ENCODE data around the gene LINC00305.

Gene LINC00305

GRCh38 chr18:64052772-64053171 lies 96.1 kb downstream of the LINC00305 start:
- H3K4me3 ChIP-seq (ENCODE audit: low read length): no peak overlapping the region
- no peak for DNase-seq (ENCODE audit: low read depth, low spot score)

DNA sequence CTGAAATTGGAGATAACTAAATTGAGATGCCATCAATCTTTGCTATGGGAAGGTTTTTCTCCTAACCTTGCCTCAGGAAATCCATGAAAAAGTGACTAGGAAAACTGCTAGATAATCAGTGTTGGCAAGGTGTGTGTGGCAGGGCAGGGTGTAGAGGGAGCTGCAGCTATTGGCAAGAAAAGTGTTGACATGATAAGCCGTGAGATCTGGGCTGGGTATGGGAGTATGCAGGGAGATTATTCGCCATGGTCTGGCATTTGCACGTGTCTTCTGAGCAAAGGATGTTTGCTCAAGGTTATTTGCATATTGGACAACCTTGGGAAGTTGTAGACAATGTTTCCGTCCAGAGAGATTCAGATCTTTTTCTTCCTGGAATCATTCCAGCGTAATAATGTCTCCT lies 104.3 kb downstream of the LINC00305 start:
- no peak overlapping the region for H3K4me3 ChIP-seq (ENCODE audit: low read length)
- no peak for DNase-seq (ENCODE audit: low read depth, low spot score)

DNA sequence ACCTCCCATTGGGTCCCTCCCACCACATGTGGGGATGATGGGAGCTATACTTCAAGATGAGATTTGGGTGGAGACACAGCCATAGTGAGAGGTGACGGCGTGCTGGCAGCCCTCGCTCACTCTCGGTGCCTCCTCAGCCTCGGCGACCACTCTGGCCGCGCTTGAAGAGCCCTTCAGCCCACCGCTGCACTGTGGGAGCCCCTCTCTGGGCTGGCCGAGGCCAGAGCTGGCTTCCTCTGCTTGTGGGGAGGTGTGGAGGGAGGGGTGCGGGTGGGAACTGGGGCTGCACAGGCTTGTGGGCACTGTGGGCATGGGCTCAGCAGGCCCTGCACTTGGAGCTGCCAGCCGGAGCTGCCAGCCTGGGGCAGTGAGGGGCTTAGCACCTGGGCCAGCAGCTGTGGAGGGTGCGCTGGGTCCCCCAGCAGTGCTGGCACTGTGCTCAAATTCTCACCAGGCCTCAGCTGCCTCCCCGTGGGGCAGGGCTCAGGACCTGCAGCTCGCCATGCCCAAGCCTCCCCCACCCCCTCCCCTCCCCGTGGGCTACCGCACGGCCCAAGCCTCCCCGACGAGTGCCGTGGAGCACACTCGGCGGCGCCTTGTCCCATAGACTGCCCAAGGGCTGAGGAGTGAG lies 106.0 kb downstream of the LINC00305 start:
- DNase-seq (ENCODE audit: low read depth, low spot score): no peak
- H3K4me3 ChIP-seq (ENCODE audit: low read length): no peak overlapping the region

DNA sequence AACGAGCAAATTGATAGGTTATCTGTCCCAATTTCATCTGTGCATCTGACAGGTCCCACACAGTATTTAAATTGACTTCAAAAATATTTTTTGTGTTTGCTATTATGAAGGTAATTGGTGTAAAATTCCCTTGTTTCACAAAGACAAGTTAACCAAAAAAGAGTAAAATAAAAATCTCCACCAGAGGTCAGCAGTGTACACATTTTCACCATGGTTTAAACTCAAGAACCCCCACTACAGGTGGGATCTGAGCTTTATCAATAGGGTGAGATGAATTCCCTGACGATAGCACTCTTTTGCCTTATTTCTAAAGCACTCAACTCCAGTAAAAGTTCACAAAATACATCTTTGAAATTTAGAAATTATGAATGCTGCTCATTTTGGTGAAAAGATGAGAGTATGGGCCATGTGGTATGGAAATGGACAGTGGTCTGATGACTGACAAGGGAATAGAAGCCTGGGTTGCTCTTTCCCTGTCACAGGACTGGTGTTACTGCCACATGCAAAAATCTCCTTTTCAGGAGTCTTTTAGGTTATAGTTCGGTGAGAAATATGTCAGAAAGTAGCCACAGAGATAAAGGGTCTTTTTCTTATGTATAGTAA lies 111.0 kb downstream of the LINC00305 start:
- no peak overlapping the region for H3K4me3 ChIP-seq (ENCODE audit: low read length)
- DNase-seq (ENCODE audit: low read depth, low spot score): peak; percentile 48

- no peak overlapping the region for H3K4me3 ChIP-seq (ENCODE audit: low read length)
- no peak for DNase-seq (ENCODE audit: low read depth, low spot score)
Measured at GRCh38 chr18:64032312-64032711, 116.6 kb downstream of the LINC00305 start.

GRCh38 chr18:64031411-64031810 lies 117.5 kb downstream of the LINC00305 start:
- H3K4me3 ChIP-seq (ENCODE audit: low read length): no peak overlapping the region
- no peak for DNase-seq (ENCODE audit: low read depth, low spot score)

All from Jurkat, Clone E6-1 (cell line).